Pancreas (tissue), 10 donors: ENCODE measurements around the gene ZDHHC18. TPM values are rescaled to one million over a fixed set of nuclear protein-coding genes. Genes with fewer than 3 reads are reported as not detected.
A peak's percentile ranks its signal among the peaks of the same experiment; 100 is the strongest.

ENCODE experiments used
- ATAC-seq, 4 donors: fragments of 200-7000 bp; cut with Tn5 transposase; one replicate each; pipeline versions ENCODE4 v1.8.0 to v1.9.1; 2020; ENCODE audit warnings: mild to moderate bottlenecking in 4 of 4, moderate library complexity in 4 of 4
- DNase-seq, 6 donors: peaks; one replicate each; pipeline ENCODE4 v3.0.0-alpha.2; 2020
- FAIRE-seq: peaks from 2 replicates; lab custom pipeline; 2012; peaks lifted over from hg19 to GRCh38; lab: Jason Lieb, UNC
- H3K27ac ChIP-seq, 4 donors: fragments of 200-600 bp; sonication (generic); 1 replicate in 3 of 4; 2 replicates in 1 of 4; pipeline versions ENCODE4 v1.5.0 to v1.8.0; 2020
- H3K27me3 ChIP-seq, 4 donors: fragments of 200-600 bp; one replicate each; pipeline ENCODE4 v1.8.0; 2021
- H3K36me3 ChIP-seq, 3 donors: fragments of 200-600 bp; sonication (generic) in 1 of 3; one replicate each; pipeline versions ENCODE4 v1.5.0 to v1.8.0; 2020 to 2021
- H3K4me1 ChIP-seq, 3 donors: fragments of 200-600 bp; one replicate each; pipeline ENCODE4 v1.8.0; 2021
- H3K4me3 ChIP-seq, 4 donors: fragments of 200-600 bp; sonication (generic) in 2 of 4; one replicate each; pipeline versions ENCODE4 v1.5.0 to v1.8.0; 2020 to 2021
- H3K9me3 ChIP-seq, 4 donors: fragments of 200-600 bp; one replicate each; pipeline ENCODE4 v1.8.0; 2021
- WGBS, 2 donors: extraction: QIAGEN DNeasy Blood & Tissue Kit; methylation state at CpG; one replicate each; pipeline ENCODE4 v1.1.7; 2013; 5-methylcytosine and 5-hydroxymethylcytosine counted together
- intact Hi-C, 3 donors: fragments of 100-400 bp; cut with DNase I; formaldehyde crosslinking; loops; one replicate each; pipeline versions ENCODE4 v1.11.1 to v1.14.2; 2022
- polyA plus RNA-seq, 2 donors: library from polyadenylated mRNA; stranded (reverse); fragments of 200-250 nt; gene quantifications; one replicate each; pipeline ENCODE4 v1.2.3, GENCODE V29; 2013
- total RNA-seq, 6 donors: library from RNA; stranded (reverse); fragmentation: NEBNext Ultra II Directional in 4 of 6; extraction: Animal tissue kit (Norgen Biotek cat#: 25700) in 4 of 6; gene quantifications; one replicate each; pipeline versions ENCODE4 v1.2.1 to v1.2.4, GENCODE V29; 2021 to 2023
- TF ChIP-seq, protein P1 (sequence below), 4 donors: fragments of 200-600 bp; sonication (generic) in 3 of 4; IDR thresholded peaks; one replicate each; pipeline versions ENCODE4 v1.5.0 to v1.8.0; 2021; ENCODE audit warnings: antibody characterized with exemption in 4 of 4
- donor health status: healthy with polysubstance abuse.
- donor health status: DM: no; HTN: no; CAD: no; lungs with moderate emphysema.
- donor health status: DM: no; HTN: no; CAD: no.
- donor health status: control.
- donor health status: control.
- donor health status: Bipolar disorder and iron deficiency.
- donor health status: DM: yes; HTN: yes; CAD: no.
- donor health status: DM: no; HTN: no; CAD: no.
- donor health status: DM: no; HTN: no; CAD: no.
- donor health status: DM: yes; HTN: yes; CAD: no.

The ZDHHC18 gene
- total and polyA plus RNA-seq, 8 donors = 3.4 to 9.9 (median 6.0) TPM

DNA sequence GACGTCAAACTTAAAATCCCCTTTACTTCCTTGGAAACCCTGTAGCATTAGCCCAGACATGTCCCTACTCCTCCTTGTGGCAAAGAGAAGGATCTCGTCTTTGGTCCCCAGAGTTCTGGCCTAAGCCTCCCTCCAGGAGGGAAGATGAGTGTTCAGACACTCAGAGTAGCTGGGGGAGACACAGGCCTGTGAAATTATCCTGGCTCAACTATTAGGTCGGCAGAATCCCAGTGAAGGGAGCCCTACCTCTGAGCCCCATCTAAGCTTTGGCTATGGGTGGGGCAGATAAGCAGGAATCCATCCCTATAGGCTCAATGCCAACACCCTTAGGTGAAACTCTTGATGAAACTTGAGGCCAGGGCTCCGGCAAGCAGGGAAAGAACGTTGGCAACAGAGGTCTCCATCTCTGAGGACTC is 34.8 kb downstream of the ZDHHC18 start:
- FAIRE-seq = no peak

GRCh38 chr1:26861889-26862378 is 35.4 kb downstream of the ZDHHC18 start:
- Histone ChIP-seq H3K36me3 (no peaks in the 10 kb centered on the region), H3K4me3 (no peak overlapping the region), H3K27me3 (no peaks in the 10 kb centered on the region), H3K9me3 (no peaks in the 10 kb centered on the region), H3K27ac (no peak overlapping the region), H3K4me1 (no peaks in the 10 kb centered on the region)
- intact Hi-C loops = no loop called here
- FAIRE-seq = no peak
- ATAC-seq = no peak
- DNase-seq = no peak
- TF ChIP-seq, protein P1, sequence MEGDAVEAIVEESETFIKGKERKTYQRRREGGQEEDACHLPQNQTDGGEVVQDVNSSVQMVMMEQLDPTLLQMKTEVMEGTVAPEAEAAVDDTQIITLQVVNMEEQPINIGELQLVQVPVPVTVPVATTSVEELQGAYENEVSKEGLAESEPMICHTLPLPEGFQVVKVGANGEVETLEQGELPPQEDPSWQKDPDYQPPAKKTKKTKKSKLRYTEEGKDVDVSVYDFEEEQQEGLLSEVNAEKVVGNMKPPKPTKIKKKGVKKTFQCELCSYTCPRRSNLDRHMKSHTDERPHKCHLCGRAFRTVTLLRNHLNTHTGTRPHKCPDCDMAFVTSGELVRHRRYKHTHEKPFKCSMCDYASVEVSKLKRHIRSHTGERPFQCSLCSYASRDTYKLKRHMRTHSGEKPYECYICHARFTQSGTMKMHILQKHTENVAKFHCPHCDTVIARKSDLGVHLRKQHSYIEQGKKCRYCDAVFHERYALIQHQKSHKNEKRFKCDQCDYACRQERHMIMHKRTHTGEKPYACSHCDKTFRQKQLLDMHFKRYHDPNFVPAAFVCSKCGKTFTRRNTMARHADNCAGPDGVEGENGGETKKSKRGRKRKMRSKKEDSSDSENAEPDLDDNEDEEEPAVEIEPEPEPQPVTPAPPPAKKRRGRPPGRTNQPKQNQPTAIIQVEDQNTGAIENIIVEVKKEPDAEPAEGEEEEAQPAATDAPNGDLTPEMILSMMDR (IDR thresholded peaks at IDR 0.05) = no peak
- 88 to 90% methylated on average over 7 of the region's 7 CpGs for WGBS, 2 donors

More for the DNA sequence above, 34.8 kb downstream of the ZDHHC18 start:
- WGBS, 2 donors = 67 to 70% methylated on average over 5 of the region's 5 CpGs
- no peaks in the 10 kb centered on the region for H3K27me3 ChIP-seq
- H3K27ac ChIP-seq = no peak overlapping the region
- no peaks in the 10 kb centered on the region for H3K9me3 ChIP-seq
- intact Hi-C loops = no loop called here
- H3K4me1 ChIP-seq = no peaks in the 10 kb centered on the region
- no peak for ATAC-seq
- H3K4me3 ChIP-seq = no peak overlapping the region
- TF ChIP-seq, protein P1 (IDR thresholded peaks at IDR 0.05) = no peak
- H3K36me3 ChIP-seq = no peaks in the 10 kb centered on the region
- no peak for DNase-seq

DNA sequence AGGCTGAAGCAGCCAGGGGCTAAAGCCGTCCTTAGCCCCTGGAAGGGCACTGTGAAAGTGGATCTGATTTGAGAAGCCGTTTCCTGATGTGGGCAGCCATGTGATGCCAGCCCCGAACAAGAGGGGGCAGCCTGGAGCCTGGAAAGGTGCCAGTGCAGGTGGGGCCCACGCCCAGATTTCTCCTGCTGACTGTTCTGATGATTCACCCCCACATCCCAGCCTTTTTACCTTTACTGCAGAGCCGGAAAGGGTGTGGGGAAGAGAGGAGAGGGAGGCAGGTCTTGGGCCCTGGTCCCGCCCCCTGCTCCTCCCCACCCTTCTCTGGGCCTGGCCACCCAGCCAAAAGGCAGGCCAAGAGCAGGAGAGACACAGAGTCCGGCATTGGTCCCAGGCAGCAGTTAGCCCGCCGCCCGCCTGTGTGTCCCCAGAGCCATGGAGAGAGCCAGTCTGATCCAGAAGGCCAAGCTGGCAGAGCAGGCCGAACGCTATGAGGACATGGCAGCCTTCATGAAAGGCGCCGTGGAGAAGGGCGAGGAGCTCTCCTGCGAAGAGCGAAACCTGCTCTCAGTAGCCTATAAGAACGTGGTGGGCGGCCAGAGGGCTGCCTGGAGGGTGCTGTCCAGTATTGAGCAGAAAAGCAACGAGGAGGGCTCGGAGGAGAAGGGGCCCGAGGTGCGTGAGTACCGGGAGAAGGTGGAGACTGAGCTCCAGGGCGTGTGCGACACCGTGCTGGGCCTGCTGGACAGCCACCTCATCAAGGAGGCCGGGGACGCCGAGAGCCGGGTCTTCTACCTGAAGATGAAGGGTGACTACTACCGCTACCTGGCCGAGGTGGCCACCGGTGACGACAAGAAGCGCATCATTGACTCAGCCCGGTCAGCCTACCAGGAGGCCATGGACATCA is 36.5 kb downstream of the ZDHHC18 start, which contains the start of gene SFN:
SFN (plus strand) TSS at position 369 of the 904 bp plus-strand sequence; CDS start at position 433, 64 bp downstream.
- peak in 4 of 6 donors; percentile 37 to 87 (median 77) for DNase-seq
- H3K9me3 ChIP-seq = no peaks in the 10 kb centered on the region
- WGBS, 2 donors = 81 to 83% methylated on average over 37 of the region's 37 CpGs
- peak within 1 kb of the TSS in 1 of 4 donors; percentile 66 for H3K4me3 ChIP-seq
- intact Hi-C loops = no loop called here
- TF ChIP-seq, protein P1 (IDR thresholded peaks at IDR 0.05) = peak in 1 of 4 donors; percentile 20
- ATAC-seq = peak in 3 of 4 donors; percentile 0 to 29 (median 7)
- no peaks in the 10 kb centered on the region for H3K36me3 ChIP-seq
- H3K27me3 ChIP-seq = no peaks in the 10 kb centered on the region
- FAIRE-seq = no peak
- H3K4me1 ChIP-seq = no peaks in the 10 kb centered on the region
- H3K27ac ChIP-seq = no peak within 1 kb of the TSS

DNA sequence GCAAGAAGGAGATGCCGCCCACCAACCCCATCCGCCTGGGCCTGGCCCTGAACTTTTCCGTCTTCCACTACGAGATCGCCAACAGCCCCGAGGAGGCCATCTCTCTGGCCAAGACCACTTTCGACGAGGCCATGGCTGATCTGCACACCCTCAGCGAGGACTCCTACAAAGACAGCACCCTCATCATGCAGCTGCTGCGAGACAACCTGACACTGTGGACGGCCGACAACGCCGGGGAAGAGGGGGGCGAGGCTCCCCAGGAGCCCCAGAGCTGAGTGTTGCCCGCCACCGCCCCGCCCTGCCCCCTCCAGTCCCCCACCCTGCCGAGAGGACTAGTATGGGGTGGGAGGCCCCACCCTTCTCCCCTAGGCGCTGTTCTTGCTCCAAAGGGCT is 37.2 kb downstream of the ZDHHC18 start:
- ATAC-seq (no peak), FAIRE-seq (no peak), DNase-seq (no peak)
- Histone ChIP-seq H3K27me3 (no peaks in the 10 kb centered on the region), H3K4me3 (peak overlapping the region in 1 of 4 donors; percentile 66), H3K9me3 (no peaks in the 10 kb centered on the region), H3K27ac (no peak overlapping the region), H3K4me1 (no peaks in the 10 kb centered on the region), H3K36me3 (no peaks in the 10 kb centered on the region)
- intact Hi-C loops = no loop called here
- 68 to 72% methylated on average over 18 to 20 of the region's 20 CpGs for WGBS, 2 donors
- TF ChIP-seq, protein P1 (IDR thresholded peaks at IDR 0.05) = no peak
